NCI-H446 (cell line): ENCODE data around the gene ATP1B3.
"Not testable (repeated sequence)": the region's sequence is repeated elsewhere in the genome, so short reads cannot be mapped to it uniquely, and the experiment has no call there.

ENCODE experiments used
- DNase-seq, 2 experiments: peaks; one replicate each; lab custom pipeline; 2025; lab: John Stamatoyannopoulos, UW

ATP1B3 gene

GRCh38 chr3:141860766-141861513, 15.5 kb upstream of the ATP1B3 start:
- no peak for DNase-seq

GRCh38 chr3:141862279-141862816, 14.1 kb upstream of the ATP1B3 start:
- DNase-seq: no peak

GRCh38 chr3:141863491-141863890, 13.0 kb upstream of the ATP1B3 start:
- no peak for DNase-seq

- DNase-seq: no peak
Observed at GRCh38 chr3:141864281-141864970, 12.0 kb upstream of the ATP1B3 start.

- no peak for DNase-seq
Observed at GRCh38 chr3:141865101-141865500, 11.3 kb upstream of the ATP1B3 start.

GRCh38 chr3:141870091-141870687, 6.3 kb upstream of the ATP1B3 start:
- DNase-seq: no peak

- DNase-seq: peak; percentile 80 to 88
Observed at GRCh38 chr3:141875374-141875892, 1.0 kb upstream of the ATP1B3 start.

- peak; percentile 84 to 88 for DNase-seq
Observed at GRCh38 chr3:141875893-141876380, 506 bp upstream of the ATP1B3 start.

GRCh38 chr3:141876891-141877621, 613 bp downstream of the ATP1B3 start:
- DNase-seq: peak in 1 of 2 experiments; percentile 42

GRCh38 chr3:141877911-141878310, 1.5 kb downstream of the ATP1B3 start:
- DNase-seq: peak in 1 of 2 experiments; percentile 8

- no peak for DNase-seq
Observed at GRCh38 chr3:141878326-141878725, 1.9 kb downstream of the ATP1B3 start.

GRCh38 chr3:141878817-141879216, 2.4 kb downstream of the ATP1B3 start:
- peak in 1 of 2 experiments; percentile 44 for DNase-seq

GRCh38 chr3:141881702-141882101, 5.3 kb downstream of the ATP1B3 start:
- DNase-seq: no peak

GRCh38 chr3:141887051-141887450, 10.6 kb downstream of the ATP1B3 start:
- no peak for DNase-seq

- not testable (repeated sequence) for DNase-seq
Observed at GRCh38 chr3:141888548-141888947, 12.1 kb downstream of the ATP1B3 start.

GRCh38 chr3:141894524-141895176, 18.2 kb downstream of the ATP1B3 start:
- no peak for DNase-seq

- DNase-seq: no peak
Observed at GRCh38 chr3:141895731-141896130, 19.3 kb downstream of the ATP1B3 start.

GRCh38 chr3:141898908-141899307, 22.5 kb downstream of the ATP1B3 start:
- DNase-seq: no peak

GRCh38 chr3:141900343-141900742, 23.9 kb downstream of the ATP1B3 start:
- no peak for DNase-seq

GRCh38 chr3:141901914-141902313, 25.5 kb downstream of the ATP1B3 start:
- no peak for DNase-seq

GRCh38 chr3:141904203-141904602, 27.8 kb downstream of the ATP1B3 start:
- DNase-seq: no peak
